GM12891 (cell line): Measurements from ENCODE around the gene INPP5D.

Source experiments
- DNase-seq: peaks from one replicate; pipeline ENCODE4 v3.0.0; 2011; ENCODE audit warnings: low spot score; ENCODE audit not compliant: insufficient read length
- FAIRE-seq: peaks from 2 replicates; lab custom pipeline; 2011; peaks lifted over from hg19 to GRCh38; lab: Jason Lieb, UNC
- PAX5 ChIP-seq: IDR thresholded peaks from 2 replicates; pipeline ENCODE4 v1.6.1; 2011; ENCODE audit warnings: low read length, moderate library complexity, mild to moderate bottlenecking; ENCODE audit not compliant: insufficient read depth, severe bottlenecking
- POLR2A ChIP-seq: IDR thresholded peaks from 2 replicates; pipeline ENCODE4 v1.6.1; 2011; ENCODE audit warnings: low read depth, low read length, control low read depth
- POLR2AphosphoS5 ChIP-seq: IDR thresholded peaks from 2 replicates; pipeline ENCODE4 v1.6.1; 2011; ENCODE audit warnings: low read depth, low read length, control low read depth
- POU2F2 ChIP-seq: IDR thresholded peaks from 2 replicates; pipeline ENCODE4 v1.6.1; 2011; ENCODE audit warnings: low read depth, mild to moderate bottlenecking, control low read depth, low read length, moderate library complexity
- SPI1 ChIP-seq: IDR thresholded peaks from 2 replicates; pipeline ENCODE4 v1.6.1; 2011; ENCODE audit warnings: low read depth, low read length, control low read depth
- TAF1 ChIP-seq: IDR thresholded peaks from 2 replicates; pipeline ENCODE4 v1.6.1; 2011; ENCODE audit warnings: low read depth, low read length, control low read depth

The INPP5D gene

DNA sequence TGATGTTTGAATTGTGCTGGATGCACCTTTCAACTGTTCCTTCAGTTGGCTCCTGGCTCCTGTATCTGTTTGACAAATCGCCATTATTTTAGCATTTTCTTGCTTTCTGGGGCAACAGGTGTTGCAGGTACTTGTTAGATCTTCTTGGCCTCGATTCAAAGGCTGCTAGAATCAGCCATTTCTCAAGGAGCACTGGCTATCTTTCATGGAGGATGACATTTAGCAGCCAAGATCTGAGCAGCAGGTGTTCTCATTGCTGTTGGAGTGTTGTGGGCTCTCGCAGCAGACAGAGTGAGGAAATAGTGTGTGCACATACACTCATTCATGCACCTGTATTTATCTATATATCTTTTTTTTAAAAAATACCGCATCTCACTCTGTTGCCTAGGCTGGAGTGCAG is 52.2 kb downstream of the INPP5D start:
- FAIRE-seq: no peak
- TF ChIP-seq POLR2AphosphoS5 (no peak), PAX5 (no peak), SPI1 (no peak)

DNA sequence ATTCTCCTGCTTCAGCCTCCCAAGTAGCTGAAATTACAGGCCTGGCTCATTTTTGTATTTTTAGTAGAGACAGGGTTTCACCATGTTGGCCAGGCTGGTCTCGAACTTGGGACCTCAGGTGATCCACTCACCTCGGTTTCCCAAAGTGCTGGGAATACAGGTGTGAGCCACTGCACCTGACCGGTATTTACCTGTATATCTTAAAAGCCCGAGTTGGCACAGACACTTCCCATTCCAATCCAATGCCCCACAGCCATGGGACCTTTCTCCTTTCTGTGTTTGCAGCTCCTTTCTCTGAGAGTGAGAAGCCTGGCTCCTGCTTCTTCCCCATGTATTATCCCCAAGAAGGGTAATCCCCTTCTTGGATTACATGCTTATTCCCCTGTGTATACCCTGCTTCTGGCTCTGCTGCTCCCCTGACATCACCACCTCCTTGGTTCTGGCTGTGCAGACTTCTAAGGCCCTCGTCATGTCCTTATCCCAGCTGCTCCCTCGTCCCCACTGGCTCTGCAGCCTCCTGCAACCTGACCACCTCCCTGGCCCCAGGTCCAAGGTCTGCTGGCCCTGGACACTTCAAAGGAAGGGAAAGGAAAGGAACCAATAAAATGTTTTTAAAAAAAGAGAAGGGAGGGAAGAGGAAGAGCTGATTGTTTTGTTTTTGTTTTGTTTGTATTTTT is 52.8 kb downstream of the INPP5D start:
- DNase-seq (no peak), FAIRE-seq (no peak)
- no peak for TF ChIP-seq SPI1
- no peak for TF ChIP-seq POU2F2
- no peak for TF ChIP-seq PAX5
- no peak for TF ChIP-seq POLR2AphosphoS5

More for the DNA sequence above, 52.2 kb downstream of the INPP5D start:
- DNase-seq: no peak

DNA sequence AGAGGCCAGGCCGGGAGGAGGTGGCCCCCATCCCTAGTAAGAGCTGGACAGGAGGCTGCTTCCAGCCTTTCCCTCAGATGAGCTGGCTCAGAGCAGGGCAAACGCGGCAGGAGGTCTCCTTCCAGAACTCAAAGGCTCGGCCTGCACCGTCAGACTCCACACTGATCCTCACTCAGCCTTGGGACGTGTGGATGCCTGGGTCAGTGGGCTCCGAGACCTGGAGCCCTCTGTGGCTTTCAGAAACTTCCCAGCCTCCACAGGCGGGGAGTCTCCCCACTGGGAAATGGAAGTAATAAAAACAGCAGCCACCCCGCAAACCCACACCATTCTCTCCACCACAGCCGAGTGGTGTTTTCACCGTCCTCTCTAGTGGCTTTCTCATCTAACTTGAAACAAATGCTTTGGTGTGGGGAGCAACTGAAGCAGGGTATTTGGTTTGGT is 54.3 kb downstream of the INPP5D start:
- no peak for DNase-seq
- peak; percentile 48 for FAIRE-seq
- TF ChIP-seq POU2F2 (no peak), POLR2AphosphoS5 (no peak), SPI1 (no peak), PAX5 (no peak), POLR2A (no peak), TAF1 (no peak)

DNA sequence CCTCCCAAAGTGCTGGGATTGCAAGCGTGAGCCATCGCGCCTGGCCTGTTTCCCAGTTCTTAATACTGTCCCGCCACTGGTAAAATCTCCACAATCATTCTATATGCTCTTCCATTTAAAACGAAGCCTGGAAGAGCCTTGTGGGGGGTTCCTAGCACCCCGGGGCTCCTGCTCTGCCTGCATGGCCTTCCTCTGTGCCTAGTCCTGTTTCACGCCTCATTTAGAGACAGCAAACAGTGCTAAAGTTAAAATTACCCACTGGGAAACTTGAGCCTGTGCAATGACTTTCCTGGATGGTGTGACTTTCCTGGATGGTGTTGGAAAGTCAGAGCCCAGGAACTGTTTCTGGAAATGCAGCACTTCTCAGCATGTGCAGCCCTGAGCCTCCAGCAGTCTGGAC is 55.0 kb downstream of the INPP5D start:
- no peak for TF ChIP-seq PAX5
- TF ChIP-seq TAF1: no peak
- no peak for TF ChIP-seq SPI1
- no peak for TF ChIP-seq POU2F2
- no peak for TF ChIP-seq POLR2AphosphoS5
- no peak for TF ChIP-seq POLR2A
- DNase-seq: no peak
- no peak for FAIRE-seq

DNA sequence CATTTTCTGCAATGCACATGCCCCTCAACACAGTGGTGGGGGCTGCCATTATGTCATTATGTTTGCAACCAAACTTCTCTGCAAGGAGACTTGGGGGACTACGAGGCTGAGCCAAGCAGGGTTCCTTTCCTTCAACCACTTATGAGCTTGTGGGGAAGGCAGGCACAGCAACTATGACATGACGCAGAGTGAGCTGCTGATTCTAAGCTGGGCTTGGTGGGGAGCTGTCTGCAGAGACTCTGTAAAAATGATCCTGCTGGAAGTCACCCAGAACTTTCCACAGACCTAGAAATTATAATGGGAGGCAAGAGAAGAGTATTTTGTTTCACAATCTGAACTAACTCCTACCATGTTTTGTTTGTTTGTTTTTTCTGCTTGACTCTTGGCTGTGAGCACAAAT is 55.6 kb downstream of the INPP5D start:
- FAIRE-seq: peak; percentile 41
- DNase-seq: no peak
- TF ChIP-seq TAF1: no peak
- no peak for TF ChIP-seq POLR2A
- TF ChIP-seq SPI1: no peak
- no peak for TF ChIP-seq POLR2AphosphoS5
- TF ChIP-seq POU2F2: no peak
- TF ChIP-seq PAX5: no peak

DNA sequence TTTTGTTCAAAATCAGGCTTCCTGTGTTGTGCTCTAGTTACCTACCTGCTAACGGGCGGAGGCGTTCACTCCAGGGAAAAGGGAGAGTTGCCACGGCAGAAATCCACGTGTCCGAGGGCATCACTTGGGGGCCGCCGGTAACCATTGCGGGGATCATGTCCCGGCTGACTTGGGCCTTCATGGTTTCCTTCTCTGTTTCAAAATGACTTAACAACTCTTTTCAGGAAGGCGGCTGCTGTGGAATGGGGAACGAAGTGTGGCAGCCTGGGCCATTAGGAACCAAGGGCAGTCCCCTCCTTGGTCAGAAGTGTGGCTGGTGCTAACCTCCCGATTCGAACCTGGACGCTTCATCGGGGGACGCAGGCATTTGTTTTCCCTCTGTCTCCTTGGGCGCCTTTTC is 56.8 kb downstream of the INPP5D start:
- DNase-seq: no peak
- TF ChIP-seq POU2F2 (no peak), POLR2AphosphoS5 (no peak), PAX5 (no peak), POLR2A (no peak), SPI1 (no peak), TAF1 (no peak)
- FAIRE-seq: no peak

DNA sequence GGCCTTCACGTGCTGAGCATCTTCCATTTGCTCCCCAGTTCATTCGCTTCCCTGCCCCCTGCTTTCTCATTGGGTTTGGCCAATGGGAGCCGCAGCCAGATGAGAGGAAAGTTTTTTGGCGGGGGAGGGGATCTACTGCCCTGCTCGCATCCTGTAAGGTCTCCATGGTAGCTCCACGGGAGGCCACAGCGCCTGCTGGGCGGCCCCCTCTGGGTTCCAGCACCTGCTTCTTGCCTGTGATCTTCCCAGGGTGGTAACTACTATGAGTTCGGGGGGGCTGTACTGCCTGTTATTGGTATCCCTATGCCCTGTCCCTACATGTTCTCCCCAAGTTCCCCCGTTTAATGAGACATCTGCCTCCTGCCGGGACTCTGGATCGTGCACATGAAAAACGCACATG is 57.2 kb downstream of the INPP5D start:
- DNase-seq (no peak), FAIRE-seq (no peak)
- TF ChIP-seq PAX5 (no peak), POU2F2 (no peak), TAF1 (no peak), POLR2A (no peak), SPI1 (no peak), POLR2AphosphoS5 (no peak)

DNA sequence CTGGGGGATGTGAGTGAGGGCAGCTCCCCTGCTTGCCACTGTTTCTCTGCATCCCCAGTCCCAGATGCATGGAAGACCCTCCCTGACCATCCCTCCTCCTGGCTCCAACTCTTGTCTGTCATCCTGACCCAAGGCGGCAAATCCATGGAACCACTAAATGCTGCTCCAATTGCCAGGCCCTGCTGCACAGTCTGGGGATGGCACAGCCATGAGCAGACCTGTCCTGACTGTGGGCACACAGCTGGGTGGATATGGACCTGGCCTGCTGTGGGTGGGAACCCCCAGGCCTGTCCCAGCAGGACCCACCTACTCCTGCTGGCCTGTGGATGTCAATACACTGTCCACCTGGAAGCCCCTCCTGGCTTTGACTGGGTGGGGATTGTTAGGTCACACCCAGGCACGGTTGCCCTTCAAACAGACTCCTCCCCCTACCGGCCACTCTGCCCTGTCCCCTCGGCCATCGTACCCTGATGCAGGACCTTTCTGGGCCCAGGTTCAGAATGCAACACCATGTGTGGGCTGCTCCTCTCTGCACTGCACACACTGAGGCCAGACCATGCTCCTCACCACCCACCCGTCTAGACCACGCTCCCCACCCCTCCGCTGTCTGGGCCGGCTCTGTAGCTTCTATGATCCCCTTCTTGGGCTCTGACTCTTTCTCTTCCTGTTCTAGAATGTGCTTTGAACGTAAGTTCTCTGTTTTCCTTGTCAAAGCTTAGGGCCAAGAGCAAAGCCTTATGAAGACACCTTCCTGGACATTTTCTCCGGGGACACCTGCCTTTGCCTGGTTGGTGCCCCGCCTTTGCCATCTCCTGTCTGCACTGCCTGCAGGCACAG is 57.9 kb downstream of the INPP5D start:
- no peak for TF ChIP-seq POLR2AphosphoS5
- no peak for TF ChIP-seq POLR2A

DNA sequence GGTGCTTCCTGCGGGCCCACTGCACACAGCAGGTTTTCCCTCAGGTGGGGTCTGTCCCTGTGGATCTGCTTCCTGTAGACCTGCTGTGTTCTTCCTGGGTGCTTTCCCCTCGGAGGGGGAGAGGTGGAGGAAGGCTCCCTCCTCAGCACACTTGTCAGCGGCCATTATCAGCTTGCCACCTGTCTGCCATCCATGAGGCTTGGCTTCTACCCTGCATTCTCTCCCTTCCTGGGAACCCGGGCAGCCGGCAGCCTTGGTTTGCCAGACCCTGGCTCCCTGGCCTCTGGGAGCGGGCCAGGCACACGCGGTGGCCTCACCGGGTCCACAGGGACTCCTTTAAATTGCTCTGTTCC is 58.5 kb downstream of the INPP5D start:
- TF ChIP-seq SPI1: no peak
- no peak for TF ChIP-seq TAF1
- TF ChIP-seq POLR2A: no peak
- no peak for TF ChIP-seq POLR2AphosphoS5
- TF ChIP-seq POU2F2: no peak
- TF ChIP-seq PAX5: no peak
- FAIRE-seq (no peak), DNase-seq (no peak)

More for the DNA sequence above, 57.9 kb downstream of the INPP5D start:
- FAIRE-seq (peak; percentile 66), DNase-seq (no peak)

DNA sequence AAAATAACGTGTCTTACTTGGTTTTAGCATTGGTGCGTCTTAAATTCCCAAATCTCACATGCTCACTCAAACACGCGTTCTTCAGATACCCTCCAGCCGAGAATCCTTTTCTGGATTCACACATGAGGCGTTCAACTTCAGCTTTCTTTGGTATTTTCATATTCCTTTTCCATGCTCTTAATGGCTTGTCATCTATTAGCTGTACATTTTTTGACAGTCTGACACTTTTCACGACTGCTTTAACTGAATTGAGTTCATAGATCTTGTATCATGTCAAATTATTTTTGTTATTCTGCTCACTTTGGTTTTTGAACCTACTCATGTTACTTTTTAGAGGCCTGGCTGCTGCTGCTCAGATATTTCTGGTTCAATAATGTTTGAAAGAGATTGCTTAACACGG is 59.0 kb downstream of the INPP5D start:
- DNase-seq (no peak), FAIRE-seq (peak; percentile 33)
- TF ChIP-seq POU2F2 (no peak), POLR2AphosphoS5 (no peak), POLR2A (no peak), TAF1 (no peak), SPI1 (no peak), PAX5 (no peak)
